ENCODE measurements around the gene TRIM75. TPM values are rescaled to one million over a fixed set of nuclear protein-coding genes. Genes with fewer than 3 reads are reported as not detected.
"Not testable (repeated sequence)": the region's sequence is repeated elsewhere in the genome, so short reads cannot be mapped to it uniquely, and the experiment has no call there.

TRIM75 gene
- total RNA-seq, 1 donor from 2014 or later = not detected

DNA sequence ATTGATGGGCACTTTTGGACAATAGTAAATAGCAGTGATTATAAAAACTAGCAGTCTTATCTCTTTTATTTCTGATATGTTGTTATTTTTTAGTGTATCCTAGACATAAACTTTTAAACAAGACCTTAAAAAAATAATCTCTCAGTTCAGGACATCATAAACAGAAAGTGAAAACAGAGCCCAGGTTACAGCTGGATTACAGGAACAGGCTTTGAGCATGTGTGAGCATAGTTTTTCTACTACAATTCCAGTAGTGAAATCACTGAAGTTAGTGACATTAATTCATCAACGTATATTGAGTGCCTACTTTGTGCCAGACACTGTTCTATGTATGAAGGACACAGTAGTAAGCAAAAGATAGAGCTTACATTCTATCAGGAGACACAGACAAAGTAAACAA is 16.9 kb downstream of the TRIM75 start:
- intact Hi-C loops (cut with DNase I) = no loop called here
- ATAC-seq = no peak

GRCh38 chr4:165073346-165073745 is 19.7 kb downstream of the TRIM75 start:
- DNase-seq (ENCODE audit: low spot score); ATAC-seq; intact Hi-C loops (cut with DNase I): not testable (repeated sequence)

More for the DNA sequence above, 16.9 kb downstream of the TRIM75 start:
- DNase-seq (ENCODE audit: low spot score) = no peak

- intact Hi-C loops (cut with DNase I) = no loop called here
- ATAC-seq (no peak), DNase-seq (ENCODE audit: low spot score) (no peak)
Measured at GRCh38 chr4:165077034-165077578, 23.4 kb downstream of the TRIM75 start.

GRCh38 chr4:165079476-165079875 is 25.8 kb downstream of the TRIM75 start:
- DNase-seq (ENCODE audit: low spot score) (no peak), ATAC-seq (no peak)

GRCh38 chr4:165084787-165085186 is 31.1 kb downstream of the TRIM75 start:
- ATAC-seq; DNase-seq (ENCODE audit: low spot score); intact Hi-C loops (cut with DNase I): not testable (repeated sequence)

More at GRCh38 chr4:165079476-165079875, 25.8 kb downstream of the TRIM75 start:
- intact Hi-C loops (cut with DNase I) = no loop called here

DNA sequence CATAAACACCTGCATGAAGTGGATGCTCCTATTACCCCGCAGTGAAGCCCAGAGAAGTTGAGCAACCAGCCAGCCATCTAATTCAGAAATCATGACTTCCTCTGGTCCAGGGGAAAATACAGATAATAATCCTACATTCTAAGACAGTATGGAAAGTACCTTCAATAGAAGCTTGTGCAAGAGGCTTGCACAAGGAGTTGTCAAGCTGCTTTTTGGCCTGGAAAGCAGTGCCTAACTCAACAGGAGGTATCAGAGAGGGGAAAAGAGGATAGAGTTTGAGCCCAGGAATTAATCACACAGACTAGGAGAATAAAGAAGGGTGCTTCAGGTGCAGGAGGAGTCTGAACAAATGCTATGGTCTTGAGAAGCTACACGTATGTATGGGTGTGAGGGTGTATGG is 32.3 kb downstream of the TRIM75 start:
- DNase-seq (ENCODE audit: low spot score) (no peak), ATAC-seq (no peak)
- intact Hi-C loops (cut with DNase I) = no loop called here

DNA sequence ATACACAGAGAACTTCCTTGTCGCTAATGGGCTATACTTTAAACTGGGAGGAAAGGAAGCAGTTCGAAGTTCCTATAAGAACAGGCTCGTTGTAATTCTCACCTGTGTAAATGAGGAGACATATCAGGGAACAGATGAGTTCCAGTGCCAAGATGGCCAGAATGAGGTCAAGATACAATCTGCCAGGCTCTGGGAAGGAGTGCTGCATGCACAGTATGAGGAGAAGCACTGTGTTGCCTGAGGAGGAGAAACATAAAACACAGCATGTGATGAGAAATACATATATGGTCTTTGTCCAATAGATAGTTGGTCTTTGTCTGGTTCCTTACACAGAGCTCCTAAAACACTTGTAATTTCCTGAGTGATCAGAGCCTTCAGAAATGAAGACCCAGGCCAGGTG is 34.7 kb downstream of the TRIM75 start:
- DNase-seq (ENCODE audit: low spot score) (no peak), ATAC-seq (no peak)
- intact Hi-C loops (cut with DNase I) = no loop called here

DNA sequence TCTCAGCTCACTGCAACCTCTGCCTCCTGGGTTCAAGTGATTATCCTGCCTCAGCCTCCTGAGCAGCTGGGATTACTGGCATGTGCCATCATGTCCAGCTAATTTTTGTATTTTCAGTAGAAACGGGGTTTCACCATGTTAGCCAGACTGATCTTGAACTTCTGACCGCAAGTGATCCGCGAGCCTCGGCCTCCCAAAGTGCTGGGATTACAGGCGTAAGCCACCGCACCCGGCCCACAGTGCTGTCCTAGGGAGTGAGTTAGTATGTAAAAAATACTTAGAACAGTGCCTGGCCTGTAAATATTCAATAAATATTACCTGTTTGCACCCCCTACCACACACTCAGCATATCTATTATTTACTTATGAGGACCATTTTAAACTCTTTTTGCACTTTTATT is 38.5 kb downstream of the TRIM75 start:
- ATAC-seq; intact Hi-C loops (cut with DNase I); DNase-seq (ENCODE audit: low spot score): not testable (repeated sequence)

GRCh38 chr4:165094873-165095272 is 41.2 kb downstream of the TRIM75 start:
- ATAC-seq = no peak
- no peak for DNase-seq (ENCODE audit: low spot score)
- intact Hi-C loops (cut with DNase I) = no loop called here

DNA sequence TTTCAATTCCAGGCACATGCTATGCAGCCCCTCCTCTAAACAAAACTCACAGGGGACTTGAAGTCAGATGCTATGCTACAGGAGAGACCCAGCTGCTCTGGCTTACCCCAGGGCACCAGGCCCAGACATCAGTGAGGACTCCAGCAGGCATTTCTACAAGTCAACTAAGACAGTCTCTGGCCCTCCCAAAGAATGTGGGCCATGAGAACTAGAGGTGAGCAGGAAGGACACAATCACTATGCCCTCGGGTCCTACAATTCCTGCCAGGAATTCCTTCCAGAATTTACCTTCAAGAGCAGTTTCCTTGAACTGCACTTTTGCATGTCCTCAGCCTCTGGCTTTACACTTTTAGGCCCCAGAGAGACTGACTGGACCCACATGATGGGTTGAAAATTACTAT is 41.6 kb downstream of the TRIM75 start:
- no peak for ATAC-seq
- intact Hi-C loops (cut with DNase I) = no loop called here
- DNase-seq (ENCODE audit: low spot score) = no peak

DNA sequence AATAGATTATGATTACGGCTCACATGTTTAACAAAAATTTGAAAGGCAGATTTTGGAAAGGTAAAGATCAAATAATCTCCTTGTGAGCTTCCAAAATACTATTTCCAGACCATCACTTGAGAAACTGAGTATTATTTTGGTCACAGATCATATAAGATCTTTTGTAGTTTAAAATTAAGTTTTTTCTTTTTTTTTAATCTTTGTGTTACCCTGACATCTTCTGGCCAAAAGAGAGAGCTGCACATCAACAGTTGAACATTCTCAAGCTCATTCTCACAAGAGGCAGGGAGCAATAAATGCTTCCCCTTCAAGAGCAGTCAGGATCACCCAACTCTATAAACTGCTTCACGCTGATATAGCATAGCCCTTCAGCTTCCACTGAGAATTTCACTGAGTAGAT is 43.1 kb downstream of the TRIM75 start:
- DNase-seq (ENCODE audit: low spot score) = no peak
- intact Hi-C loops (cut with DNase I) = no loop called here
- ATAC-seq = no peak

DNA sequence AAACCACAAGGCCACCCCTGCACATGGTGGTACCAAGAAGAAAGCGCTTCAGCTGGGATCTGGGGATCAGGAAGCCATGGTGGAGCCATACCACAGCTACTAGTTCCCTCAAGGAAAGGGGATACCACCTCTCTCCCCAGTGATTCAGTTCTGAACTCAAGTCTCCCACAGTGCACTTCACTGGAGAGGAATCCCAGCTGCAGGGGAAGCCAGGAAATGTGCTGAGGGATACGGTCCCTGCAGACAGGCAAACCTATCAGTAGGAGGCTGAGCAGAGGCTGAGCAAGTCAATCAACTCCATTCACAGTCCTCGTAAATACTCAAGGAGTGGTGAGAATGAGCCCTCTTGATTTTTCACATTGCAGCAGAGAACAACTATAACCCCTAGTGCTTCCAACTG is 48.0 kb downstream of the TRIM75 start:
- no peak for DNase-seq (ENCODE audit: low spot score)
- no peak for ATAC-seq
- intact Hi-C loops (cut with DNase I) = no loop called here

- no peak for DNase-seq (ENCODE audit: low spot score)
- ATAC-seq = no peak
- intact Hi-C loops (cut with DNase I) = no loop called here
Measured at GRCh38 chr4:165106518-165106917, 52.9 kb downstream of the TRIM75 start.

Other genes with a start within 250 kb of the TRIM75 start
- gene APELA, start 176.7 kb upstream of the TRIM75 start, total RNA-seq = not detected
- 0.62 TPM for gene TRIM61, start 76.2 kb upstream of the TRIM75 start, total RNA-seq
- gene TRIM60, start 21.9 kb upstream of the TRIM75 start, total RNA-seq = not detected
- gene TMEM192, start 59.0 kb downstream of the TRIM75 start, total RNA-seq = 22.1 TPM
- 30.8 TPM for gene KLHL2, start 153.7 kb downstream of the TRIM75 start, total RNA-seq